ENCODE measurements around the gene PCBD2.

DNA sequence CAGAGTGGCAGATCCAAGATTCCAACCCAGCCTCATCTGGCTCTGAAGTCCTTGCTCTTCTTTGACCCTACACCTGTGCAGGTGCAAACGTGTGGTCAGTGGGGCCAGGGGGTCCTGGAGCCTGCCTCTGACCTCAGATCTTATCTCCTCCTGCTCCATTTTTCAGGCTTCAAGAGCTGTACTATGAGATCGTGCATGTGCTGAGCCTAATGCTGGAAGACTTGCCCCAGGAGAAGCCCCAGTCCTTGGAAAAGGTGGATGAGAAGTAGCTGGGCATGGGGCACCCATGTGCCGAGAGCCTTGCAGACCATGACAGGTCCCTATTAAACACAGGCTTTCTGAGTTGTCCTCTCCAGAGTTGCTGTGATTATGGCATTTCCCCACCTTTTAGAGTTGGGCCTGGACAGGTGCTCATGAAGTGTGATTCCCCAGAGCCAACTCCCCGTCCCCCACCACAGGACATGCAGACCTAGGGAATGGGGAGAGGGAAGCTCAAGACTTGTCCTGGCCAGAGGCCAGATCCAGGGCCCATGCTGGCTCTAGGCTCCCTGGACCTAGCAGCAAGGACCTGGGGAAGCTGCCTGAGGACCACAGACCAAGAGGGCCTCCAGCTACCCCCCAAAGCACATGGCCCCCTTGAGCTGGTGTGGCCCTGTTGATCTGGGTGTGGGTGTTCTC, 106.6 kb downstream of the PCBD2 start:
- TF ChIP-seq EZH2 (IDR thresholded peaks at IDR 0.05; ENCODE audit: borderline replicate concordance, low read depth, low read length, severe bottlenecking) = no peak
- TF ChIP-seq, protein P1, sequence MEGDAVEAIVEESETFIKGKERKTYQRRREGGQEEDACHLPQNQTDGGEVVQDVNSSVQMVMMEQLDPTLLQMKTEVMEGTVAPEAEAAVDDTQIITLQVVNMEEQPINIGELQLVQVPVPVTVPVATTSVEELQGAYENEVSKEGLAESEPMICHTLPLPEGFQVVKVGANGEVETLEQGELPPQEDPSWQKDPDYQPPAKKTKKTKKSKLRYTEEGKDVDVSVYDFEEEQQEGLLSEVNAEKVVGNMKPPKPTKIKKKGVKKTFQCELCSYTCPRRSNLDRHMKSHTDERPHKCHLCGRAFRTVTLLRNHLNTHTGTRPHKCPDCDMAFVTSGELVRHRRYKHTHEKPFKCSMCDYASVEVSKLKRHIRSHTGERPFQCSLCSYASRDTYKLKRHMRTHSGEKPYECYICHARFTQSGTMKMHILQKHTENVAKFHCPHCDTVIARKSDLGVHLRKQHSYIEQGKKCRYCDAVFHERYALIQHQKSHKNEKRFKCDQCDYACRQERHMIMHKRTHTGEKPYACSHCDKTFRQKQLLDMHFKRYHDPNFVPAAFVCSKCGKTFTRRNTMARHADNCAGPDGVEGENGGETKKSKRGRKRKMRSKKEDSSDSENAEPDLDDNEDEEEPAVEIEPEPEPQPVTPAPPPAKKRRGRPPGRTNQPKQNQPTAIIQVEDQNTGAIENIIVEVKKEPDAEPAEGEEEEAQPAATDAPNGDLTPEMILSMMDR (IDR thresholded peaks at IDR 0.05; ENCODE audit: borderline replicate concordance, extremely low read depth, low read length, poor library complexity, severe bottlenecking) = no peak

Measured in DND-41 (cell line).